ENCODE data around the gene BSND.

The BSND gene

DNA sequence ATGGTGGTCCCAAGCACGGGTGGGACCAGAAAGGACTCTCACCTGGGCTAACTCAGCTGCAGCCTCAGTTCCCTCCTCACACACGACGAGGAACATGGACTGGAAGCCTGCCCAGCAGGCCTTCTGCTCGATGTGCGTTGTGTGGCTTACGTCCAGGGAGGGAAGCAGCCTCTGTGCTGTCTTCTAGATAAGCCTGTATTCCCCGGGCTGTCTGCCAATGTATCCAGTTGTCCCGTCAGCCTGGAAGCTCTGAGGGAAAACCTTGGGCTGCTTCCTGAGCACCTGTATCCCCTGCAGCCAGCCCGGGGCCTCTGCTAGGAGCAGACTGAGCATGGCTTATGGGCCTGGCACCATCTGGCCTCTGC lies 51.2 kb downstream of the BSND start:
- no peak for DNase-seq

DNA sequence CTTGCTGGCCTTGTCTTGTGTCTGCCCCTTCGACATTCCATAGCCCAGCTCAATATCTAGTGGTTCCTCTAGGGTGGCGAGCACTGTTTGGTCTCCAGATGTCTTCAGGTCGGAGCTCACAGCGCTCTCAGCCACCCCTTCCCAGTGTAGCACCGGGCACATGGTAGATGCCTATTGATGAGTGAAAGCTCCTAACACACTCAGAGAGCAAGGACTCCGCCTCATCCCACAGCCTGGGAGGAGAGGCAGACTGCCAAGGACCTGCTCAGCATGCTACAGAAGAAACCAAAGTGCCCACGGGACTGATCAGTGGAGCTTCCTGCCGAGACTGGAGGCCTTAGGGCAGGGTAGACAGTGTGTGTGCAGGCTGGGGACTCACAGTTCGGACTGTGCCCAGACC lies 51.5 kb downstream of the BSND start:
- no peak for DNase-seq

GRCh38 chr1:55051169-55051568 lies 52.4 kb downstream of the BSND start:
- DNase-seq, result no peak

- DNase-seq, result no peak
These were observed 52.9 kb downstream of the BSND start for GRCh38 chr1:55051621-55052020.

DNA sequence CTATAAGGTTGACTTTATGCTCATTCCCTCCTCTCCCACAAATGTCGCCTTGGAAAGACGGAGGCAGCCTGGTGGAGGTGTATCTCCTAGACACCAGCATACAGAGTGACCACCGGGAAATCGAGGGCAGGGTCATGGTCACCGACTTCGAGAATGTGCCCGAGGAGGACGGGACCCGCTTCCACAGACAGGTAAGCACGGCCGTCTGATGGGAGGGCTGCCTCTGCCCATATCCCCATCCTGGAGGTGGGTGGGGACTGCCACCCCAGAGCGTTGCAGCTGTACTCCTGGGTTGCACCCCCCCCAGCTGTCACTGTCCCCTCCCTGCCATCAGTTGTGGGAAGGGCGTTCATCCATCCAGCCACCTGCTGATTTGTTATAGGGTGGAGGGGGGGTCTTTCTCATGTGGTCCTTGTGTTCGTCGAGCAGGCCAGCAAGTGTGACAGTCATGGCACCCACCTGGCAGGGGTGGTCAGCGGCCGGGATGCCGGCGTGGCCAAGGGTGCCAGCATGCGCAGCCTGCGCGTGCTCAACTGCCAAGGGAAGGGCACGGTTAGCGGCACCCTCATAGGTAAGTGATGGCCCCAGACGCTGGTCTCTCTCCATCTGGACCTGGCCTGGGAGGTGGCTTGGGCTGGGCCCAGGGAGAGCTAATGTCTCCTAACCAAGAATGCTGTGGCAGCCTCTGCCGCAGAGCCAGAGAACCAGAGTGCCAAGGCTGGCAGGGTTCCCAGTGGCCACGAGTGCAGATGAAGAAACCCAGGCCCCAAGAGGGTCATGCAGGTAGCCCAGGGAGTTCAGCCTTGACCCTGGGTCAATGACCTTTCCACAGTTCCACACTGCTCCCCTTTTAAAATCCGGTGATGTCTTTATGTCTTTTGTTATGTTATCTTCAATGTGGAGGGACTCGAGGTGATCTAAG lies 53.7 kb downstream of the BSND start:
- DNase-seq, result no peak

DNA sequence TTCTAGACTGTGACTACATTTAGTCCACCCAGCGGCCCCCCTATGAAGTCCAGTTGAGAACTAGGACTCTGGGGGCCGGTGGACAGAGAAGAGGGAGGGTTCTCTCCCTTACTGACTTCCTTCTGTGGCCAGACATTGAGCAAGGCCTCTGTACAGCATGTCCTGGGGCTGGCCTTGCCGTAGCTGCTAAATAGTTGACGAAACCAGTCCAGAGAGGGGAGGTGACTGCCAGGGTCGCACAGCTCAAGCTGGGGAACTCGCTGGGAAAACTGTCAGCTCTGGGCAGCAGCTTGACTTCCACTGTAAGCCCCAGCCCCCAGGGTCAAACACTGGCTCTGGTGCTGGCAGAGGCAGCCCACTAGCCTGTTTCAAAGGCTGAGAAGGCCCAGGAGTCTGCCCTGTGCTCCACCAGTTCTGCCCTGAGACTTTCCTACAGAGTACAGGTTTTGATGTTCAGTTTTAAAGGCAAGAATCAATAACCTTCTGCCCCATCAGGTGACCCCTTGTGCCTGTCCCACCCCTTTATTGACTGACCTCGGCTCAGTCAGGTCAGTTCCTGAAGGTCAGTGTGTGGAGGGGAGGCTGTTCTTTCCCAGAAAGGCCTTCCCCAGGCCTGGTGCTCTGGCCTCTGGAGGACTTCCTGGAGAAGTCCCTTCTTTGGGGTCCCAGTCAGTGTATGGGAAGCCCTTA lies 54.7 kb downstream of the BSND start:
- DNase-seq, result no peak

DNA sequence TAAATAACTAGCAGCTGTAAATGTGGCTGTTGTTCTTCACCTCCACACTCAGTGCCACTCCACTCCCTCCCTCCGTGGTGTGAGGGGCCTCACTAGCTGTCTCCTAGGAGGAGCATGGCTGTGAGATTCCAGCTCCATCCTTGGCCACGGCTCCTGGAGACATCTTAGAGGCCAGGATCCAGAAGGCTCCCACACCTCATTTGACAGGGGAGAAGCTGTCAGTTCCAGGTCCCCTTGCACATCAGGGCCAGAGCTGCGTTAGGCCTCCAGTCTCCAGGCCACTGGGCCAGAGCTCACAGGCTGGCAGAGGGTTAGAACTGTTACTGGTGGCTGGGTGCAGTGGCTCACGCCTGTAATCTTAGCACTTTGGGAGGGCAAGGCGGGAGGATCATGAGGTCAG lies 55.7 kb downstream of the BSND start:
- DNase-seq, result no peak

DNA sequence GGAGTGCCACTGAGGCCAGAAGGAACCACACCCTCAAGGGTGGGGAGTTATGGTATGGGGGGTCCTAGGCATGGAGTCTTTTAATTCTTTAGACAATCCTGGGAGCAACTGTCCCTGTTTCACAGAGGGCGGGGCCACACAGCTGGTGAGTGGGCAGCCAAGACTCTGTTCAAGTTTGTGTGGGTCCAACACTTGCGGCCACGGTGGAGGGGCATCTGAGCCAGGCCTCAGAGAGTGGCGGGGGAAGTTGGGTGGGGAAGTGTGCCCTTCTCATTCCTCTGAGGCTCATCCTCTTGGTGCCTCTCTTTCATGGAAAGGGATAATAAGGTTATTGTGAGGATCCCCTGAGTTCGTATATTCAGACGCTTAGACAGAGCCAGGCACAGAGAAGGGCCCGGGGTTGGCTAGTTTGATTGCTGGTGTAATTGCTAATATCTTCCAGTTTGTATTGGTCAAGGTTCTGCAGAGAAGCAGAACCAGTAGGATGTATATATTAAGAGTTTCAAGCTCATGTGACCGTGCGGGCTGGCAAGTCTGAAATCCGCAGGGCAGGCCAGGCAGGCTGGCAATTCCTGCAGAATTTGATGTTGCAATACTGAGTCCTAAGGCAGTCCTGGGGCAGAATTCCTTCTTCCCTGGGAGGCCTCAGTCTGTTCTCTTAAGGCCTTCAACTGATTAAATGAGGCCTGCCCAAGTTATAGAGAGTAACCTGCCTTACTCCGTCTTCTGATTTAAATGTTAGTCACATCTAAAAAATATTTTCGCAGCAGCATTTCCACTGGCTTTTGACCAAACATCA lies 56.5 kb downstream of the BSND start:
- DNase-seq, result peak; percentile 25

DNA sequence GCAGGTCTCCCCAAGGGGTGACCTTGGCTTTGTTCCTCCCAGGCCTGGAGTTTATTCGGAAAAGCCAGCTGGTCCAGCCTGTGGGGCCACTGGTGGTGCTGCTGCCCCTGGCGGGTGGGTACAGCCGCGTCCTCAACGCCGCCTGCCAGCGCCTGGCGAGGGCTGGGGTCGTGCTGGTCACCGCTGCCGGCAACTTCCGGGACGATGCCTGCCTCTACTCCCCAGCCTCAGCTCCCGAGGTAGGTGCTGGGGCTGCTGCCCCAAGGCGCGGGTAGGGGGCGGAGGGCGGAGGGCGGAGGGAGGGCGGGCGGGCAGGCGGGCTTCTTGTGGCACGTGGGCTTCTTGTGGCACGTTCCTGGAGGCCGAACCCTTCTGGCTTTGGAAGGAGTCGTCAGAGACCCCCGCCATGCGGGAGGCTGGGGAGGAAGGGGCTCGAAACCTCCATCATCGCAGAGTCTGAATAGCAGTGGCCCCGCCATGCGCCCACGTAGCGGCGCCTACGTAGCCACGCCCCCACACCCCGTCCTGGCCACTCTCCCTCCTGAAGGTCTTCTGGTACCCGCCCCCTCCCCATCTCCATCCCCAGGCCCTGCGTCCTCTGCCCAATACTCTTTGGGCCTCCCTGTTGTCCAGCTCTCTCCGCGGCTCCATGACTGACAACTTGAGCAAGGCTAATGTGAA lies 57.4 kb downstream of the BSND start:
- DNase-seq, result peak; percentile 19

DNA sequence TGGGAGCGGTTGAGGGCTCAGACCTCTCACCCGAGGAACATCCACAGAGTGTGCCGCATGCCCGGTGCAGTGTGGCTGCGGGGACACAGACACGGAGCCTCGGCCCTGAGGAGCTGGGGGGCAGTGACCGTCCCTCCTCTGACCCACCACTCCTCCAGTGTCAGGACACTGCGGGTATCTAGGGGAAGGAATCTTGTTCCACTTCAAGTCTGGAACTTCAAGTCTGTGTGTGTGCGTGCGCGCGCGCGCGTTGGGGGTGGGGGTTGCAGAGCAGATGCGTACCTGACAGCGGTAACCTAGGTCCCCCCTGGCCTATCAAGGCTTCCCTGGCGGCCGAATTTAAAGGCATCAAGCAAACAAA lies 57.9 kb downstream of the BSND start:
- no peak for DNase-seq

GRCh38 chr1:55057270-55057955 lies 58.7 kb downstream of the BSND start:
- DNase-seq, result peak; percentile 20

DNA sequence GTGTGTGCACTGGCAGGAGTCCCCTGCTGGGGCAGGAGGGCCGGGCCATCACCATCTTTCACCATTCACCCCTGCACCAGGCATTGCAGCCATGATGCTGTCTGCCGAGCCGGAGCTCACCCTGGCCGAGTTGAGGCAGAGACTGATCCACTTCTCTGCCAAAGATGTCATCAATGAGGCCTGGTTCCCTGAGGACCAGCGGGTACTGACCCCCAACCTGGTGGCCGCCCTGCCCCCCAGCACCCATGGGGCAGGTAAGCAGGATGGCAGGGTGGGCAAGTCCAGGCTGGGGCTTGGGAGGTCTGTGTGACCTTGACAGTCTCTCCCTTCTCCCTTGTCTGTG lies 59.2 kb downstream of the BSND start:
- peak; percentile 28 for DNase-seq

GRCh38 chr1:55059302-55060132 lies 60.8 kb downstream of the BSND start:
- no peak for DNase-seq

DNA sequence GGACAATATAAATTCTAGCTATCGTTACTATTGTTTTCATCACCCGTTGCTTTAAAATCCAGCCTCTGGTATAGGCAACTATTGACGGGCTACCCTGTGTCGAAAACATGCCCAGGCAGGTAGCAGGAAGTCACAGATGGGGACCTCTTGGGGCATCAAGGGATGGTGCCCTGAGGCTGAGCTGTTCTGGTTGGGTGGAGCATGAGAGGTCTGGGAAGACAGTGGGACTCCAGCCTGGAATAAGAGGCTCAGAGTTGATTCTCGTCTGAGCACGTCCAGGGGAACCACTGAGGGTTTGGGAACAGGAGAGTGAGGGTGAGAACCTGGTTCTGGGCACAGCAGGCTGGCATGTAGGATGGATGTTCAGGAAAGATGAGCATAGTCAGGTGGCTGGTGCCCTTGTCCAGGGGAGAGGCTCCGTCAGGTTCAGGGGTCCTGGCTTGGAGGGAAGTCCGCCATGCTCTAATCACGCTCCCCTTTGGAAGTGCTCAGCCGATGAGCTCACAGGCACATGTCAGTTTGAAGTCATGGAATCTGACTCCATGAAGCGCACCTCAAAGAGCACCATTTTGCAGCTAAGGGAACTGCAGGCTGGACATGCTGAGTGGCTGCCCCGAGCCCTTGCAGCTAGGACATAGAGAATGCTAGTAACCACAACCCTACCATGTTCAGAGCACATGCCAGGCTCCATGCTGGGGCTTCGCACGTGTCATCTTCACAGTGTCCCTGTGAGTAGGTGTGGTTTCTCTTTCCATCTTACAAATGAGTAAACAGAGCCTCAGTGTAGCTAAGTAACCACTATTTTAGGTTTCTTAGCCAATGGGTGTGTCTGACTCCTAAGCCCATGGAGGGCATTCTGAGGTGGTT lies 61.6 kb downstream of the BSND start:
- DNase-seq, result no peak

DNA sequence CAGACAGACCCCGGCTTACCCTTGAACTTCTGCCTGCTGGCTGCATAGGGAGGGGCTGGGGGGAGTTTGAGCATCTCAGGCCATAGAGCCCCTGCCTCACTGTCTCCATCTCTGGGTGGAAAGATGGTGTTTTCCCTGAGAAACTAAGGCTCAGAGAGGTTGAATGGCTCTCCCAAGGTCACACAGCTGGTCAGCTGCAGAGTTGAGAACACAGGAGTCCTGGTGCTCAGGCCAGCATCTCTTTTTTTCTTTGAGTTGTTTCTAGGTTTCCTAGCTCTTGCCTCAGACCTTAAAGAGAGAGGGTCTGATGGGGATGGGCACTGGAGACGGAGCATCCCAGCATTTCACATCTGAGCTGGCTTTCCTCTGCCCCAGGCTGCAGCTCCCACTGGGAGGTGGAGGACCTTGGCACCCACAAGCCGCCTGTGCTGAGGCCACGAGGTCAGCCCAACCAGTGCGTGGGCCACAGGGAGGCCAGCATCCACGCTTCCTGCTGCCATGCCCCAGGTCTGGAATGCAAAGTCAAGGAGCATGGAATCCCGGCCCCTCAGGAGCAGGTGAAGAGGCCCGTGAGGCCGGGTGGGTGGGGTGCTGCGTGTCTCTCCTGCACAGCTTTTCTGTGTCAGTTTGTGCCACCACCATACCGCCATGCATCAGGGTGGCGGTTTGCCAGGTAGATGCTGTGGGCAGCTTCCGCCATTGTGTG lies 62.4 kb downstream of the BSND start:
- DNase-seq, result no peak

Data from activated CD4-positive, CD25-positive, alpha-beta regulatory T cell treated with anti-CD3 and anti-CD28 coated beads, Interleukin-2, amount 50 U/mL, for 72 hours (primary cell).